Myocyte (in vitro differentiated cells): ENCODE data around the gene PSMG4. TPM values are rescaled to one million over a fixed set of nuclear protein-coding genes. Genes with fewer than 3 reads are reported as not detected.
A peak's percentile ranks its signal among the peaks of the same experiment; 100 is the strongest.

Experiments
- DNase-seq: peaks from one replicate; pipeline ENCODE4 v3.0.0-alpha.2; 2012; ENCODE audit warnings: low read depth
- total RNA-seq: library from RNA; depleted of rRNA; stranded (reverse); fragments of >200 nt; gene quantifications from 2 replicates; pipeline ENCODE4 v1.2.3, GENCODE V29; 2014

PSMG4 gene
- total RNA-seq, 1 donor from 2014 or later: 16.8 TPM

DNA sequence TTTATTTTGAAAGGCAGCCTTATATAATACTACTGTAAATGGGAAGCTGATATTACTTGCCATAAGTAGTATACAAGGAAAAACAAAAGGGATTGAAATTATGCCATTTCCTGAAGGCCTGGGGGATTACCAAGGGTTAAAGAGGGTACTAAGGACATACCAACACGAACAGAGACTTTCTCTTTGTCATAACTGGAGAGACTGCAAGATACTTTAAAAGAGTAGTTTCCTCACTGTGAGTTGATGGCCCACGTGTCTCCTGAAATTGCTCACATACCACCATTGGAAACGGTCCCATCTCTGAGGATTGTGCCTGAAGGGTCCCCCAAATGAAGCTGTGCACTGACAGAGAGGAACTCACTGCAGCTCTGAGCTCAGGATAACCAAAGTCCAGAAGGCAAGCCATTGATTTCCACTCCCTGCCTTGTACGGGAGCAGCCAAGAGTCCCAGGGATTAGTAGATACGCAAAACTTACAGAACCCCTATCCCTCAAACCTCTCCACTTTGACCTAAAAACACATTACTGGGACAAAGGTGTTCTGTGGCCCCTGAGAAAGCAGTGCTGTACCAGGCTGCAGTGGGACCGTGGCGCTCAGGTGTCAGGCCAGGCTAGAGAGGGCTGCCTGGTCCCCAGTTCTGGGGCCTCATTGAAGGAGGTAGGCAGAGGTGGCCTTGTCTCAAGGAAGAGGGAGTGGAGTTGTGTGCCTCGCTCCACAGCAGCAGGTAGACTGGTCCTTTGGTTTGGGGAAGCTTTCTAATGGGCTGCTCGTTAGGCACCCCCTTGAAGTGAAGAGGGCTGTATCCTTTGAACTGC is 15.2 kb downstream of the PSMG4 start:
- no peak for DNase-seq

DNA sequence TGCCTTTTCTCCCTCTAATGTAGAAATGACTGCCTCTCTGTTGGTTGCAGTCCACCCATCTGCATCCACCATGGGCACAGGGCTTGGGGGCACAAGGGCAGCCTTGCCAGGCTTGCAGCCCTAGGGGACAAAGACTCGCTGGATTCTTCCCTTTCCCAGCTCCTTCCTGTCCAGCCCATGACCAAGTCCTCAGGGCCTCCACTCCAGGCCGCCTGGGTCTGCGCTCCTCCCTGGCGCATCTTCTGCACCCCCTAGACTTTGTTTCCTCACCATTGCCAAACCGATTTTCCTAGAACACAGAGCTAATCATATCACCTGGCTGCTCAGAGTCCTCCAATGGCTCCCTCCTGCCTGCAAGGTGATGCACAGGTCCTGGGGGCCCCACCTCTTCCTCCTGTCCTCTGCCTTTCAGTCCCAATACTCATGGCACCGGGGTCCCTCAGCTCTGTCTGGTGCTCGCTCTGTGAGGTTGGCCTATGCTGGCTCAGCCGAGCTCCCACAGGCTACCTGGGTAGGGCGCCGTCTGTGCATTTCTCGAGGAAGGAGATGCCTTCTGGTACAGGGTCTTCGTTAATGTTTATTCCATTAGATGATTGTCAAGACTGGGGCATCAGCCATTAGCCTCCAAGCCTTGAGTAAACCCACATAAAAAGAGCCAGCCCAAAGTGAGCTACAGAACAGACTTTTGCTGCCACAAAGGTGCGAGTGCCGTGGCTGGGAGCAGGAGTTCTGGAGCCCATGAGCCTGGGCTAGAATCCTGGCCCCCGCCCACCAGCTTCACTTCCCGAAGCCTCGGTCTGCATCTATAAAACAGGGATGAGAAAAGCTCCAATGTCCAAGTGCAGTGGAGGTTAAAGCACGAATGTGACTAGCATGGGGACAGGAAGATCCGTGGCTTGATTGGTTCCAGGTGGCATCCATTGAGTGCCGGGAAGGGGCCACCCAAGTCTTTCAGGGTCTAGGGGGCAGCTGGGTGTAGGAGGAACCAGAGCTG is 17.7 kb downstream of the PSMG4 start:
- DNase-seq: no peak

DNA sequence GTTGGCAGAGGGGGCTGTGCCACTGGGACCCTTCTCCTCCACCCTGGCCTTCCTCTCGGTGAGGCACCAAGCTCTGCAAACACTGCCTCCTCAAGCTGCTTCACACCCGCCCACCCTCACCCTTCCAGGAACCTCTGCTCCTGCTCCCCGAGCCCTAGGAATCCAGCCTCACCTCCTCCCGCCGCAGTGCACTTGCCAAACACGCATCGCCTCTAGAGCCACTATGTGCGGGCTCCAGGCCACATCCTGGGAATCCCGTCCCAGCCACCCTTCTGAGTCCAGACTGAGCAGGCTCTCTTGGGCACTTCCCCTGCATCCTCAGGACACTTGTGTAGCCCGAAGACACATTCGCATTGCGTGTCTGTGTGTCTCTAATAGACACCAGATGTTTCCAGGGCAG is 18.5 kb downstream of the PSMG4 start:
- DNase-seq: no peak

DNA sequence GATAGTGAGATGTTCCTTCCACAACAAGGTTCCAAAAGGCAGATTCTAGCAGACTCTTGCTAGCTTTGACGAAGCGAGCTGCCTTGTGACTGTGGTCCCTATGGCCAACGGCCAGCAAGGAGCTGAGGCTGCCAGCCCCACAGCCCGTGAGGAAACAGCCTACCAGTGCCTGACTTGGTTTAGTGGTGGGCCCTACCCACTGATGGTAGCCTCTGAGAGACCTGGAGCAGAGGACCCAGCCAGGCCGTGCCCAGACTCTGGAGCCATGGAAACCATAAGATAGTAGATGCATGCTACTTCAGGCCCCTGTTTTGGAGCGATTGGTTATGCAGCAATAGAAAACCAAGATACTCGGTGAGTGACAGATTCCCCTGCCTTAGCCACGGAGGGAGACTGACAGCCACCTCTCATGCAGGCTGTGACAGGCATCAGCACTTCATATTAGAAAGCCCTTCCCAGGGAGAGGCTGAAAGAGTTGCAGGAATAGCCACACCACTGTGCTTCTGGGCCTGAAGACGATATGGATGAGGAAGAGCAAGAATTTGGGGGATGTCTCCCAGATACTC is 19.2 kb downstream of the PSMG4 start:
- no peak for DNase-seq

DNA sequence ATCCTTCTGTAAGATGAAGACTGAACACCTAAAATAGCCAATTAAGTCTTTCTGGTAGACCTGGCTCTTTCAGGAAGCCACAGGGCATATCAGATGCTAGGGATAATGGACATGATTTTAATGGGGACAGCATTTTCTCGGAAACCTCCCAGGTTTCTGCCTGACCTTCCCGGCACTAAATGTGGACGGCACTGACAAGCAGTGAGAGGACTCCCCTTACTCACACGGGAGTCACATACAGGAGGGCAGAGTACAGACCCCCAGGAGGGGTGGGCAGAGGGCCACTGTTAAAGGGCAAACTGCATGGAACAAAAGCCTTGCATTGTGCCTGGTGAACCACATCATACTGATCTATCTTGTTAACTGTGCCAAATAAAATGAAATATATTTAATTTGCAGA is 19.9 kb downstream of the PSMG4 start:
- no peak for DNase-seq

DNA sequence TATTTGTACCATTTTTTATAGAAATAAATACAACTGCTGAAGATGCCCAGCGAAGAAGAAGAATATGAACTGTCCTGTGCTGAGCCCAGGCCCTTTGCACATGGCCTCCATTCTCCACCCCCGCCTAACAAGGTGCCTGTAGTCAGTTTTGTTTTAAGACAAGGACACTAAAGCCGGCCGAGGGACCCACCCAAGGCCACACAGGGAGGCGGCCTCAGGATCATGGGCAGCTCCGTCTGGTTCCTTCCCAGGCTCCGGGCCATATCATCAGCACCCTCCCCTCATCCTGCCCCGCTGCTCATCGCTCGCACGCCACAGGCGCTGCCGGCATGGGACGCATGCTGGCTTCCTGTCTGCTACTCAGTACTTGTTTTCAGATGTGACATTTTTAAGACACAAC is 21.3 kb downstream of the PSMG4 start:
- no peak for DNase-seq

DNA sequence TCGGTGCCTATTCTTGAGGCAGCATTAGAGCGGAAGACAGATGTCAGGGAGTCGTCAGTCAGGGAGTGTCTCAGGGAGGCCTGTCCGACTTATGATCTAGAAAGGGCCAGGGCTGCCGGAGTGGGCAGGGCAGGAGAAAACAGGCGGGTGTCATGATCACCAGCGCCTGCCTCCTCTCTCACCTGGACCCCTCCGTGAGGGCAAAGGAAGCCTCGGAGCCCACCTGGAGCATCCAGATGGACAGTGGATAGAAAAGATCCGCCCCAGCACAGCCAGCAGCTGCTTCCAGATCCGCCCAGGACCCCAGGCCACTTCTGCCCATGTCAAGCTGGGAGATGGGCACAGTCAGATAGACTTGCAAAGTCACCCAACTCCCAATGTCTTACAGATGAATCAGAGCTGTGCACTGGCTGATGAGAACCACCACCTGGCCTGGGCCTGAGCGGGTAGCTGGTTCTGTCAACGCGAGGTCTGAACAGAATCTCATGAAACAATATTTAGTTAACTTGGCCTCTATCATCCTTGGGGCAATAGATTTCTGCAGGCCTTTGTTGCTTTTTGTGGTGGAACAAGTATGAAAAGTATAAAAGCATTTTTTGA is 22.2 kb downstream of the PSMG4 start:
- no peak for DNase-seq

DNA sequence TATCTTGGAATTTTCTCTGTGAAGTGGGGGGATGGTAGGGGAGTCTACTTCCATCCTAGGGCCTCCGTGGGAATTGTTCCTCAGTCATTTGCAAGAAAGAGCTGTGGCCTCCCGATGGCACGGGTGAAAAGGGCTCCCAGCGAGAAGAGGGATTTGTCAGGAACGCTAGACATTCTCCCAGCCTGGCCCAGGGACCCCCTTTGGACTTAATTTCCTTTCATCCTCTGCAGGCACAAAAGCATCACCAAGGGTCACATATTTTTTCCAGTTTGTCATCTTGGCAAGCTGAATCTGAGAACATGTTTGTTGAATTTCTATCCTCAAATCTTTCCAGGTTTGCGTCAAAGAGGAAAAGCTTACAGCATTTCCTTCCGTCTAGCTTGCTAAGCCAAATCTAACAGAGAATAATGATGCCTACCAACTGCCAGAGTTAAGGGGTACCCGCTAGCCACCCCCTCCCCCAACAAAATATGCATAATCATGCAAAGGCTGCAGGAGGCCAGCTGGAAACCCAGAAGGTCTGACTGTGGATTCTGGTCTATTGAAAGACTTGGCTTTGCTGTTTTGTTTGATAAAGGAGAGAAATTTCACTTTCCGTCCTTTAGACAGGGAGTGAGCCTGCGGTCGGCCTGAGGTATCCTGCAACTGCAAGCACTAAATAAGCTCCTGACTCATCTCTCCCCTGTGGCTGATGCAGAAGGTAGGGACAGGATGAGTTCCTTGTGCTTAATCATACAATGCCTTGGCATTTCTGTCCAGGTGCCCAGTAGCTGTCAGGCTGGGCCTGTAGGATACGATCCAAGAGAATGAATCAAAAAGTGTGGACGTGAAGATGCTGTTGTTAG is 23.1 kb downstream of the PSMG4 start:
- peak; percentile 51 for DNase-seq

DNA sequence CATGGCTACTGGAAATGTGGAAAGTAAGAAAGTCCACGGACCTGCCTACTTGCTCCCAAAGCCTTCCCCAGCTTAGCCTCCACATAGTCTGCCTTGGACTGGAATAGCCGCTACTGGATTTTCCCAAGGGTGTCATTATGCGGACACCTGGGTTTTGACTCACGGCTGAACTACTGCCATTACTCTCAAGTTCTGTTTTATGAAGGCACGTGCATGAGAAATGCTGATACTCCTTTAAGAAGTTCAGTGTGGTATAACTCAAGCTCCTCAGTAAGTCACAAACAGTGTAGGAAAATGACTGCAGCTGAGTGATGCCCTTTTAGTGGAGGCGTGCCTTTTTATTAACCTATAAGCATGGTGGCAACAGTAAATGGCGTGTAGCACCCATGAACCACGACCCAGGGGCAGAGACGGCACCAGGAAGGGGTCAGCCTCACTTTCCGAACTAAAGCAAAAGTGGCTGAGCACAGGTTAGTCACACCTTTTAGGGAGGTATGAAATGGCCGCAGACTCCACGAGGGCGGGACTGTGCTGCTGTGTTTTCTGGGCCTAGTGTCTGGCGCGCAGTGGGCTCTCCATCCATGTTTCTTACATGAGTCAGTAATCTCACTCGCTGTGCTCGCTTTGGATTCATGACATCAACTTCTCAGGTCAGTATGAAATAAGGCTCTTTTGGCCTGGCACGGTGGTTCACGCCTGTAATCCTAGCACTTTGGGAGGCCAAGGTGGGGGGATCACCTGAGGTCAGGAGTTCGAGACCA is 23.9 kb downstream of the PSMG4 start:
- DNase-seq: no peak

DNA sequence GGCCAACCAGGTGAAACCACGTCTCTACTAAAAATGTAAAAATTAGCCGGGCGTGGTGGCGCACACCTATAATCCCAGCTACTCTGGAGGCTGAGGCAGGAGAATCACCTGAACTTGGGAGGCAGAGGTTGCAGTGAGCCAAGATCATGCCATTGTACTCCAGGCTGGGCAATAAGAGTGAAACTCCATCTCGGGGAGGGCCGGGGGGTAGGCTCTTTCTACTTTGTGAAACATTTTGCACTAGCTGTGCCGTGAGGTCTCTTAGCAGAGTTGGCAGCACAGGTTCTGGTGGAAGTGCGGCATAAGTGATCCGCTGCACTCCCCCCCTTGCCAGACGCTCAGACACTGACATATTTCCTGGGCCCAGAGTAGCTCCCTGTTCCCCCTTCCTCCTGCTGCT is 24.5 kb downstream of the PSMG4 start:
- DNase-seq: no peak

DNA sequence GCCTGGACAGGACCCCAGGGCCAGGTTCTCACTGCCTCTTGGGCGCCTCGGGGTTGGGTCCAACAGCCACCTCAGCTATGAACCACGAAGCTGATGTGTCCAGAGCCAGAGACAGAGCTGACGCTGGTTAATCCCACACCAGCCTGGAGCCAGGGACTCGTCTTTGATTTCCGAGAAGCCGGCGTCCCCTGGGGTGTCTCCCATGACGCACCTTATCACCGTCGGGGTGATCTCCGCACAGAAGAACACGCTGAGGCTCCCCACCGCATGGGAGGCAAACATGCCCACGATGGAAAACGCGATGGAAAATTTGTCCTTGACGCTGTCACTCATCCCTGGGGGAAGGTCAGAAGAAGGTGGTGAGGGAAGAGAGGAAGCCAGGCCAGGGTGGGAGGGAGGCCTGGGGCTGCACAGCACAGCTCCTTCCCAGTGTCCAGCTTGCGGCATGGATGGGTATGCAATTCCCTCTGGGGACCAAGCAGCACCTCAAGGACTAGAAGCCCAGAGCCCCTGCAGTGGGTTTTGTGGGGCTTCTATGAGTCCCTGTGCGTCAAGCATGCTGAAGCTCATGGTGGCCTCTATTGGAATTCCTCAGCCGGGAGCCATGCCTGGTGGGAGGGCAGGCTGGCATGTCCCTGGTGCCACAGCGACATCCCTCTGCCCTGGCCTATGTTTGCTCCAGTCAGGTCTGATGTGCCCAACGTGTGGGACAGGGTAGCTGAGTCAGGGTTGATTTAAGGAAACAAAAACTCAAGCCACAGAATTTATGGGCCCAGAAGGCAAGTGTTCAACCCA is 25.1 kb downstream of the PSMG4 start:
- no peak for DNase-seq

DNA sequence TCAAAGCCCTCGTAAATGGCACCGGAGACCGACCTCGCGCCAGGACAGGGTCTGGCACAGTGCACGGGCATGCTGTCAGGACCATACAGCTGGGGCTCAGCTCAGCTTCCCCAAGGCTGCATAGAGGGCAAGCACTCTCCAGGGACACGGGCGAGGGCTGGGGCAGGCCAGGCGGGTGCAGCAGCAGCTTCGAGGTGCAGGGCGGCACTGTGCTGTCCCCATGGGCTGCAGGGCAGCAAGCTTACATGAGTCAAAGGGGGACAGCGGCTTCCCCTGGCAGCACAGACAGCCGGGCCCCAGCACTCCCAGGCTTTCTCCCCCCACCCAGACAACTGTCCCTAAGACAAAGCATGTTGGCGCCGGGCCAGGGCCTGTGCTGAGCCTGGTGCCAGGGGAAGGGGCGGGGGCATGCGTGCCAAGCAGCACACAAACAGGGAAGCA is 25.7 kb downstream of the PSMG4 start:
- no peak for DNase-seq

DNA sequence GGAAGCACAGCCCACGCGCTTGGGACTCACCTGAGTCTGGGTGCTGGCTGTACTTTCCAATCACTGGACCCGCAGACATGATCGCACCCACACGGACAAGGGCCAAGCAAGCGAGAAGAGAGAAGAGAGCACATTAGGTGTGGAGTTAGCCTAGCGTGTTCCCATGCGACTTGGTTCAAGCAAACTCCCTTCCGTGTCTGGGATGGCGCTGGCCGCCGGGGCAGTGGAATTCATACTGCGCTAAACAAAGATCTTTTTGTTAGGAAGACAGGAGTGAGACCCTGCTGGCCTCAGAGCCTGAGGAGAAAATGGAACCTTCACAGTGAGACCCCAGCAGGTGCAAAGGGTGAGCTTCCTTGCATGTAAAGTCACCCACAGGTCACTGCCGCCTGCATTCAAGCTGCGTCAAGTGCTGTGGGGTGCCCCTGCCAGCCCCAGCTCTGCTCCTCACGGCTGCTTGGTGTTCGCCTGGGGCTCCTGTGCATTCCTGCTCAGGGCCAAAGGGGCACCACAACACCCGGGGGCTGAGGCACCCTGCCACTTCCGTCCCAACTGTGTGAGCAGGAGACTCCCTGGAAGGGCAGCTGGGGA is 26.4 kb downstream of the PSMG4 start:
- no peak for DNase-seq

DNA sequence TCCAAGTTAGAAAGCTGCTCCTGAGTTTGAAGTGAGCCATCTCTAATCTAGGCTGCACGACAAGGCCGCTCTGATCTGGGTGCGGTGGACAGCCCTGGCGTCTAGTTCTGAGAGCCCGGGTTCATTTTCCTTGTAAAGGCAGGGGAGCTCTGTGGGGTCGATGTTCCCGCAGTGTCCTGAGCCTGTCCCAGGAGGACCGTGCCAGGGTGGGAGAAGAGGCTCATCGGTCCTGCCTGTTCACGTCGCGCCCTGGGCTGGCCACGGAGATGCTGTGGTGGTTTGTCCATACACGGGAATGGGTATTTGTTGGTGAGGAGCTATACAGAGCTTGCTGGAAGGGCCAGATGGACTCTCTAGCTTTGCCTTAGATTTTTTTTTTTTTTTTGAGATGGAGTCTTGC is 27.0 kb downstream of the PSMG4 start:
- DNase-seq: no peak

DNA sequence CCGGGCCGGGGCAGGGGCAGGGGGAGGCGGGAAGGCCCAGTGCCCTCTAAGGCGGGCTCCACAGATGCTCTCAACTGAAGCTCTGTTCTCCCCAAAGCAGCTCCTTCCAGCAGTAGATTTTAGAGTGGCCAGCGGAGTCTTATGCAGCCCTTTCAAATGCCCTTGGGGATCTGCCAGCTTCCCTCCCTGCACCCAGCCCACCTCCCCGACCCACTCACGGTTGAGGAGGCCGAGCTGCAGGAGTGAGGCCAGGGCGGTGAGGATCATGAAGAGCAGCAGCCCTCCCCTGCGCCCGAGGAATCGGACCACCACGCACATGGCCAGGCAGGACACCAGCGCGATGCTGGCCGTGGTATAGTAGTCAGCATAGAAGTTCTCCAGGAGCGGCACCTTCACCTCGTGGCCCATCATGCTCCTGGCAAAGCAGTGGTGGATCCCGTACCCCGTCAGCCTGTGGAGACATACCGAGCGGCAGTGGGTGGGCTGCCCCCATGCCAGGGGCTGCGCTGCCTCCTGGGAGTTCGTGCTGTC is 28.0 kb downstream of the PSMG4 start:
- DNase-seq: no peak

DNA sequence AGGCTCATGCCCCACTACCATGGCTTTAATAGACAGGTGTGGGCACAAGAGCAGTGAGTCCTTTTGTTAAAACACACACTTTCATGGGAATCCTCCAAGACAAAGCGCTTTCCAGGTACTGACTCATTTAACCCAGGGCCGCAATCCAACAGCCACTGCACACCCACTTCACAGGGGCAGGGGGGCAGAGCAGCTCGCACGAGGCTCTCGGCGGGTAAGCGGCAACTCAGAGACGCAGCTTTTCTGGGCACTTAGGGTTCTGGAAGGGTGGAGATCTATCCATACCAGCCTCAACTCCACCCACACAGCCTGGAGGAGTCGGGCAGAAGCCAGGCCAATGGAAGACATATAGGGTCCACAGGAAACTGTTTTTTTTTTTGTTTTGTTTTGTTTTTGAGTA is 28.6 kb downstream of the PSMG4 start:
- DNase-seq: no peak

DNA sequence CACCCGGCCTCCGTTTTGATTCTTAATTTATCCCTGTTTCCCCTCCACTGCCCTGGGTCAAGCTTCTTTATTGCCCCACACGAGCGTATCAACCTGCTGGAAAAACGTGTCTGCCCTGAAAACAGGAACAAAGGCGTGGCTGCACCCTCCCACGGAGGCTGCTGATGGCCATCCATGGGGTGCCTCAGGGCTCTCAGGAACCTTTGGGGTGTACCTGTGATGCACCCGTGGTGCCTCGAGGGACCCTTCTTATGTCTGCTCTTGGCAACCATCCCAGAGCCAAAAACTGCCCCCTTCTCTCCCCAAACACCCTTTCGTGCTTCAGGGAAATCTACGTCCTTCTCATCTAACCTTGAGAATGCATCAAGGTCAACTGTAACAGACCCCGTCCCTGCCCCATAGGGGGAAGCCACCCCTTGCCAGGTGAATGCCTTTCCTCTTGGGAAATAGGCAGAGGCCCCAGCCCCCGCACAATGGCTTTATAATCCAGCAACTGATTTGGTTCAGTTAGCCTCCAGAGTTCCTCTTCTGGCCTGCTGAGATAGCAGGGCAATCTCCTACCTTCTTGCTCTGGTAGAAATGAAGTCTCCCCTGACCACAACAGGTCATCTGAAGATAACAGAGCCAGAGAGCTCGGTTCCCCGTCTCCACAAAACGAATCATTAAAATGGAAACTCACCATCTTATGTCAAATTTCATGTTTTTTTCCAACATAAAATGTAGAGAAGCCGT is 29.4 kb downstream of the PSMG4 start:
- no peak for DNase-seq
